ENCODE measurements around the gene CAPN1. TPM values are rescaled to one million over a fixed set of nuclear protein-coding genes. Genes with fewer than 3 reads are reported as not detected.
"Not testable (repeated sequence)": the region's sequence is repeated elsewhere in the genome, so short reads cannot be mapped to it uniquely, and the experiment has no call there.

CAPN1 gene
- total RNA-seq, 1 donor from 2014 or later, result 239 TPM

- no peaks in the 10 kb centered on the region for H3K9me3 Mint-ChIP-seq (ENCODE audit: low read depth)
- H3K4me1 Mint-ChIP-seq (ENCODE audit: low read depth), result peaks cover 4% of the 10 kb centered on the region
- H3K27me3 Mint-ChIP-seq, result peaks cover 4% of the 10 kb centered on the region
- H3K27ac Mint-ChIP-seq, result no peak overlapping the region
- H3K36me3 Mint-ChIP-seq (ENCODE audit: insufficient read depth), result peaks cover 11% of the 10 kb centered on the region
- no peak for DNase-seq (ENCODE audit: low spot score, unreplicated experiment)
- no peak for TF ChIP-seq CTCF (IDR thresholded peaks at IDR 0.05; ENCODE audit: unreplicated experiment)
- no peak overlapping the region for H3K4me3 Mint-ChIP-seq (ENCODE audit: low read depth)
These were observed 46.2 kb downstream of the CAPN1 start for GRCh38 chr11:65227879-65228278.

GRCh38 chr11:65236194-65237059 lies 54.7 kb downstream of the CAPN1 start:
- Mint-ChIP-seq H3K36me3 (ENCODE audit: insufficient read depth) (no peaks in the 10 kb centered on the region), H3K27ac (no peak overlapping the region), H3K9me3 (ENCODE audit: low read depth) (no peaks in the 10 kb centered on the region), H3K4me1 (ENCODE audit: low read depth) (no peaks in the 10 kb centered on the region), H3K27me3 (no peaks in the 10 kb centered on the region), H3K4me3 (ENCODE audit: low read depth) (no peak overlapping the region)
- no peak for DNase-seq (ENCODE audit: low spot score, unreplicated experiment)
- TF ChIP-seq CTCF (IDR thresholded peaks at IDR 0.05; ENCODE audit: unreplicated experiment), result no peak

DNA sequence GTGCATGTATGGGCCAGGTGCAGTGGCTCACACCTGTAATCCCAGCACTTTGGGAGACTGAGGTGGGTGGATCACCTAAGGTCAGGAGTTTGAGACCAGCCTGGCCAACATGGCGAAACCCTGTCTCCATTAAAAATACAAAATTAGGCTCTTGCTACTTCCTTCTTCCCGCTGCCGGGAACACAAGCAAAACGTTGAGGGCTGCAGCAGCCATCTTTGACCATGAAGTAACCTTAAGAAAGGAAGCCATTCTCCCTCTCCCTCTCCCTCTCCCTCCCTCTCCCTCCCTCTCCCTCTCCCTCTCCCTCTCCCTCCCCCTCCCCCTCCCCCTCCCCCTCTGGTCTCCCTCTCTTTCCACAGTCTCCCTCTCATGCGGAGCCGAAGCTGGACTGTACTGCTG lies 56.6 kb downstream of the CAPN1 start:
- H3K4me3 Mint-ChIP-seq (ENCODE audit: low read depth); H3K36me3 Mint-ChIP-seq (ENCODE audit: insufficient read depth); H3K9me3 Mint-ChIP-seq (ENCODE audit: low read depth): not testable (repeated sequence)

DNA sequence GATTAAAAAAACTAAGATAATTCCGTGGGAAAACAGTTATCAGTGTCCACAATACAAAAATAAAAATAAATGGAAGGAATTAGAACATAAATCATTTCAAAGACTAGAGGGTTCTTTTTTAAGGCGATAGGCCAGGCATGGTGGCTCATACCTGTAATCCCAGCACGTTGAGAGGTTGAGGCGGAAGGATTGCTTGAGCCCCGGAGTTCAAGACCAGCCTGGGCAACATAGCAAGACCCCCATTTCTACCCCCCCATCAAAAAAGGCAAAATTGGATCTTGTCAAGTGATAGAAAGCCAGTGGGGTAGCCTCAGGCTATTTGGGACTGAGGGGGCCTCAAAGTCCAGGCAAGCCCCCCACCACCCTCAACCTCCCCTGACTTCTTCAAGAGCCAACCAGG lies 59.4 kb downstream of the CAPN1 start:
- Mint-ChIP-seq H3K27me3 (no peaks in the 10 kb centered on the region), H3K27ac (no peak overlapping the region), H3K36me3 (ENCODE audit: insufficient read depth) (peaks cover 4% of the 10 kb centered on the region), H3K9me3 (ENCODE audit: low read depth) (peaks cover 3% of the 10 kb centered on the region), H3K4me1 (ENCODE audit: low read depth) (peaks cover 4% of the 10 kb centered on the region), H3K4me3 (ENCODE audit: low read depth) (no peak overlapping the region)
- no peak for TF ChIP-seq CTCF (IDR thresholded peaks at IDR 0.05; ENCODE audit: unreplicated experiment)
- no peak for DNase-seq (ENCODE audit: low spot score, unreplicated experiment)

More for the DNA sequence above, 56.6 kb downstream of the CAPN1 start:
- H3K27me3 Mint-ChIP-seq; DNase-seq (ENCODE audit: low spot score, unreplicated experiment); H3K27ac Mint-ChIP-seq; H3K4me1 Mint-ChIP-seq (ENCODE audit: low read depth): not testable (repeated sequence)

DNA sequence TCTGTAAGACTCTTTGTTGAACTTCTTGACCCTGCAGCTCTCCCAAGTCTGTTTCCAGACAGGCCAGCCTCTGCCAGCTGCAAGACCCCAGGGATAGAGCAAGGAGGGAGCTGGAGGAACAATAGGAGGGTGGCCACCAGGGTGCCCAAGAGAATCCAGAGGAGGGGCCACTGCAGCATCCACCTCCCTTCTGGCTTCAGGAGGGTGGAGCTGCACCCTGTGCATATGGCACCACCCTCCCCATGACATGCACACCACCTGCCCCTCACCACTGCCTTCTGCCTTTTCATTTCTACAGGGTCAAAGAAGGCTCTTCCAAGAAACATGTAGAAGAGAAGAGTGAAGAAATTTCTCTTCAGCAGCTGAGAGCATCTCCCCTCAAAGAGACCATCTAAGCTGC lies 60.0 kb downstream of the CAPN1 start:
- Mint-ChIP-seq H3K27me3 (no peaks in the 10 kb centered on the region), H3K4me3 (ENCODE audit: low read depth) (no peak overlapping the region), H3K36me3 (ENCODE audit: insufficient read depth) (peaks cover 4% of the 10 kb centered on the region), H3K4me1 (ENCODE audit: low read depth) (peaks cover 8% of the 10 kb centered on the region), H3K9me3 (ENCODE audit: low read depth) (peaks cover 3% of the 10 kb centered on the region), H3K27ac (no peak overlapping the region)
- no peak for TF ChIP-seq CTCF (IDR thresholded peaks at IDR 0.05; ENCODE audit: unreplicated experiment)
- DNase-seq (ENCODE audit: low spot score, unreplicated experiment), result no peak

DNA sequence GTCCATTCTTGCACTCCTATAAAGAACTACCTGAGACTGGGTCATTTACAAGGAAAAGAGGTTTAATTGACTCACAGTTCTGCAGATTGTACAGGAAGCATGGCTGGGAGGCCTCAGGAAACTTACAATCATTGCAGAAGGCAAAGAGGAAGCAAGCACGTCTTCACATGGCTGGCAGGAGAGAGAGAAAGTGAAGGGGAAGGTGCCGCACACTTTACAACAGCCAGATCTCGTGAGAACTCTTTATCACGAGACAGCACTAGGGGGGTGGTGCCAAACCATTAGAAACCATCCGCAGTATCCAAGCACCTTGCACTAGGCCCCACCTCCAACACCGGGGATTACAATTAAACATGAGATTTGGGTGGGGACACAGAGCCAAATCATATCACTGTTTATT lies 60.7 kb downstream of the CAPN1 start:
- Mint-ChIP-seq H3K27ac (no peak overlapping the region), H3K36me3 (ENCODE audit: insufficient read depth) (peaks cover 4% of the 10 kb centered on the region)

More for the DNA sequence above, 60.7 kb downstream of the CAPN1 start:
- Mint-ChIP-seq H3K4me1 (ENCODE audit: low read depth) (peaks cover 8% of the 10 kb centered on the region), H3K4me3 (ENCODE audit: low read depth) (no peak overlapping the region), H3K27me3 (no peaks in the 10 kb centered on the region), H3K9me3 (ENCODE audit: low read depth) (peaks cover 3% of the 10 kb centered on the region)
- no peak for TF ChIP-seq CTCF (IDR thresholded peaks at IDR 0.05; ENCODE audit: unreplicated experiment)
- no peak for DNase-seq (ENCODE audit: low spot score, unreplicated experiment)

All from progenitor cell of endocrine pancreas (in vitro differentiated cells).